ENCODE data around the gene KLHL7.

KLHL7 gene

DNA sequence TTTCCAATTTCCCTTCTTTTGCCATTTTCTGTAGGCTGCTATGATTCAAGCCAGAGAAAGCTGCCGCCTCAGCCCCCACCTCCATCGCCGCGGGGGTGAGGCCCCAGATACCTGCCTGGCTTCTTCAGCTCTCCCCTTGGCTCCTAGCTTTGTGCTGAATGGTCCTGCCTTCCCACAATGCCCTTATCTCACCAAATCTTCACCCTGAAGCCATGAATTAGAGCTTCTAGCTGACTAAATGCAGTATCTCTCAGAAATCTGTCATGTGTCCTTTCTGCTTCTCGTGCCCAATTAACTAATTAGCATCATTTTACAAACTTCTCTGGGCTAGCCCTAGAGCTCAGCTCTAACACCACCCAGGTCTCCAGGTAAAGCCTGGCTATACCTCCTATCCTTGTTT lies 108.8 kb downstream of the KLHL7 start:
- Histone ChIP-seq H2AFZ (ENCODE audit: low read length) (no peak overlapping the region), H3K36me3 (ENCODE audit: insufficient read depth, low read length) (no peaks in the 10 kb centered on the region), H3K9me2 (ENCODE audit: low read depth, low read length) (no peaks in the 10 kb centered on the region), H4K20me1 (ENCODE audit: insufficient read depth, low read length) (no peaks in the 10 kb centered on the region), H3K27ac (ENCODE audit: low read depth, low read length, poor library complexity, severe bottlenecking) (no peak overlapping the region), H3K9ac (ENCODE audit: low read length) (no peak overlapping the region), H3K27me3 (ENCODE audit: insufficient read depth, low read length) (0 out of 2 replicates have a peak, but pooled peaks cover 4% of the 10 kb centered on the region), H3K79me2 (ENCODE audit: insufficient read depth, low read length) (no peaks in the 10 kb centered on the region), H3F3A (ENCODE audit: insufficient read depth, low read length) (no peaks in the 10 kb centered on the region), H3K4me2 (ENCODE audit: low read length) (no peak overlapping the region), H3K9me3 (ENCODE audit: low read length) (no peaks in the 10 kb centered on the region), H3K4me3 (ENCODE audit: low read depth, low read length, poor library complexity, severe bottlenecking) (no peak overlapping the region), H3K4me1 (ENCODE audit: insufficient read depth, low read length, severe bottlenecking) (no peaks in the 10 kb centered on the region)
- TF ChIP-seq CTCF (IDR thresholded peaks at IDR 0.05; ENCODE audit: low read length) (no peak), EZH2 (IDR thresholded peaks at IDR 0.05; ENCODE audit: borderline replicate concordance, low read length) (no peak)

- H3K36me3 ChIP-seq (ENCODE audit: insufficient read depth, low read length), result no peaks in the 10 kb centered on the region
- no peak for TF ChIP-seq EZH2 (IDR thresholded peaks at IDR 0.05; ENCODE audit: borderline replicate concordance, low read length)
- no peak for TF ChIP-seq CTCF (IDR thresholded peaks at IDR 0.05; ENCODE audit: low read length)
- no peaks in the 10 kb centered on the region for H3K4me1 ChIP-seq (ENCODE audit: insufficient read depth, low read length, severe bottlenecking)
- no peaks in the 10 kb centered on the region for H3K9me2 ChIP-seq (ENCODE audit: low read depth, low read length)
- no peak overlapping the region for H2AFZ ChIP-seq (ENCODE audit: low read length)
- 0 out of 2 replicates have a peak, but pooled peaks cover 4% of the 10 kb centered on the region for H3K27me3 ChIP-seq (ENCODE audit: insufficient read depth, low read length)
- H3K4me3 ChIP-seq (ENCODE audit: low read depth, low read length, poor library complexity, severe bottlenecking), result no peak overlapping the region
- no peaks in the 10 kb centered on the region for H3K9me3 ChIP-seq (ENCODE audit: low read length)
- H3K79me2 ChIP-seq (ENCODE audit: insufficient read depth, low read length), result no peaks in the 10 kb centered on the region
- no peaks in the 10 kb centered on the region for H3F3A ChIP-seq (ENCODE audit: insufficient read depth, low read length)
- no peak overlapping the region for H3K4me2 ChIP-seq (ENCODE audit: low read length)
- H3K9ac ChIP-seq (ENCODE audit: low read length), result no peak overlapping the region
- H3K27ac ChIP-seq (ENCODE audit: low read depth, low read length, poor library complexity, severe bottlenecking), result no peak overlapping the region
- H4K20me1 ChIP-seq (ENCODE audit: insufficient read depth, low read length), result no peaks in the 10 kb centered on the region
These were observed 109.4 kb downstream of the KLHL7 start for GRCh38 chr7:23214938-23215337.

GRCh38 chr7:23216021-23216420 lies 110.4 kb downstream of the KLHL7 start:
- Histone ChIP-seq H3K4me2 (ENCODE audit: low read length) (no peak overlapping the region), H3K9me3 (ENCODE audit: low read length) (no peaks in the 10 kb centered on the region), H3K9me2 (ENCODE audit: low read depth, low read length) (no peaks in the 10 kb centered on the region), H3K27me3 (ENCODE audit: insufficient read depth, low read length) (peaks cover 9% of the 10 kb centered on the region; the same call in 1 of the 2 replicates), H3K27ac (ENCODE audit: low read depth, low read length, poor library complexity, severe bottlenecking) (no peak overlapping the region), H3K36me3 (ENCODE audit: insufficient read depth, low read length) (no peaks in the 10 kb centered on the region), H3K9ac (ENCODE audit: low read length) (no peak overlapping the region), H3K79me2 (ENCODE audit: insufficient read depth, low read length) (no peaks in the 10 kb centered on the region), H2AFZ (ENCODE audit: low read length) (no peak overlapping the region), H3F3A (ENCODE audit: insufficient read depth, low read length) (no peaks in the 10 kb centered on the region), H4K20me1 (ENCODE audit: insufficient read depth, low read length) (no peaks in the 10 kb centered on the region), H3K4me3 (ENCODE audit: low read depth, low read length, poor library complexity, severe bottlenecking) (no peak overlapping the region), H3K4me1 (ENCODE audit: insufficient read depth, low read length, severe bottlenecking) (no peaks in the 10 kb centered on the region)
- TF ChIP-seq EZH2 (IDR thresholded peaks at IDR 0.05; ENCODE audit: borderline replicate concordance, low read length) (no peak), CTCF (IDR thresholded peaks at IDR 0.05; ENCODE audit: low read length) (no peak)

All from OCI-LY1 (cell line).